K562 (cell line): ENCODE results near the gene TM4SF18.

Source experiments
- ATF1 ChIP-seq, 2 experiments: fragments of 450-650 bp in 1 of 2; IDR thresholded peaks; 2 replicates each; pipeline ENCODE4 v1.6.1; 2016; ENCODE audit warnings: missing compliant biosample characterization in 1 of 2, missing genetic modification characterization in 1 of 2
- CBFA2T2 ChIP-seq: fragments of 450-650 bp; conservative IDR thresholded peaks from 2 replicates; pipeline ENCODE4 v1.6.1; 2017; ENCODE audit warnings: mild to moderate bottlenecking
- CHCHD3 ChIP-seq: fragments of 250-450 bp; sonication (Bioruptor Pico); IDR thresholded peaks from 2 replicates; pipeline ENCODE4 v2.1.2; 2022; ENCODE audit warnings: mild to moderate bottlenecking
- CTCF ChIP-seq, 3 experiments: IDR thresholded peaks in 2 of 3; conservative IDR thresholded peaks in 1 of 3; 2 replicates each; pipeline ENCODE4 v1.5.1; 2011 to 2012; ENCODE audit warnings: low read length in 3 of 3, mild to moderate bottlenecking in 3 of 3, control low read depth in 2 of 3, improper control_type of control experiment in 1 of 3, inconsistent platforms in 1 of 3, low read depth in 1 of 3, mixed read lengths in 1 of 3, moderate library complexity in 1 of 3; ENCODE audit not compliant: insufficient read depth in 2 of 3
- EZH2 ChIP-seq: IDR thresholded peaks from 2 replicates; pipeline ENCODE4 v1.6.1; 2012; ENCODE audit warnings: low read depth, mild to moderate bottlenecking, inconsistent platforms, low read length, borderline replicate concordance
- GATA2 ChIP-seq: sonication (generic); formaldehyde crosslinking; IDR thresholded peaks from 2 replicates; pipeline ENCODE4 v1.4.0; 2020; ENCODE audit warnings: mild to moderate bottlenecking, missing genetic modification reagents
- GTF2F1 ChIP-seq: IDR thresholded peaks from 2 replicates; pipeline ENCODE4 v1.6.1; 2011; ENCODE audit warnings: low read depth, low read length, improper control_type of control experiment
- MEF2D ChIP-seq: conservative IDR thresholded peaks from 2 replicates; pipeline ENCODE4 v1.6.1; 2016; ENCODE audit warnings: low read depth, missing genetic modification characterization, missing compliant biosample characterization

GRCh38 chr3:149319750-149320149 lies 13.7 kb downstream of the TM4SF18 start:
- TF ChIP-seq GATA2: no peak
- no peak for TF ChIP-seq CHCHD3 (CRISPR knock-in tag)
- no peak for TF ChIP-seq CBFA2T2
- TF ChIP-seq EZH2: no peak
- TF ChIP-seq GTF2F1: no peak
- TF ChIP-seq ATF1 (CRISPR knock-in tag; IDR thresholded peaks at IDR 0.05): no peak
- TF ChIP-seq ATF1 (tag; IDR thresholded peaks at IDR 0.05): no peak
- no peak for TF ChIP-seq CTCF (IDR thresholded peaks at IDR 0.05 in 2 of 3, conservative IDR thresholded peaks at IDR 0.05 in 1 of 3; ENCODE audit: insufficient read depth in 2 of 3, low read depth in 1 of 3, low read length in 3 of 3)
- TF ChIP-seq MEF2D: no peak
